ENCODE measurements around the gene TSPY9.
"Not testable (repeated sequence)": the region's sequence is repeated elsewhere in the genome, so short reads cannot be mapped to it uniquely, and the experiment has no call there.

- not testable (repeated sequence) for TF ChIP-seq CTCF, POLR2AphosphoS5 (IDR thresholded peaks at IDR 0.05)
These were observed 17.3 kb downstream of the TSPY9 start for GRCh38 chrY:9504396-9504795.

Data from upper lobe of left lung (tissue), 4 donors.